GM12865 (cell line): ENCODE results near the gene FOXL2NB.

Experiments used
- DNase-seq: peaks from one replicate; pipeline ENCODE4 v3.0.0; 2010; ENCODE audit warnings: low read depth
- H3K4me3 ChIP-seq: 2 replicates; pipeline ENCODE4 v1.5.1; 2011; ENCODE audit warnings: mild to moderate bottlenecking, low read depth, low read length, control low read depth
- TF ChIP-seq, protein P1 (sequence below): IDR thresholded peaks from 2 replicates; pipeline ENCODE4 v1.5.1; 2011; ENCODE audit warnings: low read length, control low read depth, low read depth, inconsistent platforms; ENCODE audit not compliant: insufficient read depth; ENCODE audit errors: missing control alignments

FOXL2NB gene

DNA sequence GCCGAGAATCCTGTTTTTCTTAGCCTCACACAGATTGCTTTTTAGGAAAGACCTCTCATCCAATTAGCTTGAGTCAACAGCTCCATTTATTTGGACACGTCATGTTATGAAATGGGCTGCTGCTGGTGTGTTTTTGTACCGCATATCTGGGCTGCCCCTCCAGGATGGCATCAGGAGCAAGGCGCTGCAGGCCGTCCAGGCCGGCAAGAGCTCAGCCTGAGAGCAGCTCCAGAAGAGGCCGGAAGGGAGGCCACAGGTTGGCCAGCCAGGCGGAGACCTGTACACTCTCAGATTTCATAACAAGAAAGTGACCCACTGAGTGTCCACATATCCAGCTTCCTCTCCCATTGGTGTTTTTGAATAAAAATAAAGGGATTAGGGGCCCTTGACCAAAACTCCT, 28.3 kb downstream of the FOXL2NB start:
- TF ChIP-seq, protein P1, sequence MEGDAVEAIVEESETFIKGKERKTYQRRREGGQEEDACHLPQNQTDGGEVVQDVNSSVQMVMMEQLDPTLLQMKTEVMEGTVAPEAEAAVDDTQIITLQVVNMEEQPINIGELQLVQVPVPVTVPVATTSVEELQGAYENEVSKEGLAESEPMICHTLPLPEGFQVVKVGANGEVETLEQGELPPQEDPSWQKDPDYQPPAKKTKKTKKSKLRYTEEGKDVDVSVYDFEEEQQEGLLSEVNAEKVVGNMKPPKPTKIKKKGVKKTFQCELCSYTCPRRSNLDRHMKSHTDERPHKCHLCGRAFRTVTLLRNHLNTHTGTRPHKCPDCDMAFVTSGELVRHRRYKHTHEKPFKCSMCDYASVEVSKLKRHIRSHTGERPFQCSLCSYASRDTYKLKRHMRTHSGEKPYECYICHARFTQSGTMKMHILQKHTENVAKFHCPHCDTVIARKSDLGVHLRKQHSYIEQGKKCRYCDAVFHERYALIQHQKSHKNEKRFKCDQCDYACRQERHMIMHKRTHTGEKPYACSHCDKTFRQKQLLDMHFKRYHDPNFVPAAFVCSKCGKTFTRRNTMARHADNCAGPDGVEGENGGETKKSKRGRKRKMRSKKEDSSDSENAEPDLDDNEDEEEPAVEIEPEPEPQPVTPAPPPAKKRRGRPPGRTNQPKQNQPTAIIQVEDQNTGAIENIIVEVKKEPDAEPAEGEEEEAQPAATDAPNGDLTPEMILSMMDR = no peak
- no peak overlapping the region for H3K4me3 ChIP-seq
- DNase-seq = no peak

DNA sequence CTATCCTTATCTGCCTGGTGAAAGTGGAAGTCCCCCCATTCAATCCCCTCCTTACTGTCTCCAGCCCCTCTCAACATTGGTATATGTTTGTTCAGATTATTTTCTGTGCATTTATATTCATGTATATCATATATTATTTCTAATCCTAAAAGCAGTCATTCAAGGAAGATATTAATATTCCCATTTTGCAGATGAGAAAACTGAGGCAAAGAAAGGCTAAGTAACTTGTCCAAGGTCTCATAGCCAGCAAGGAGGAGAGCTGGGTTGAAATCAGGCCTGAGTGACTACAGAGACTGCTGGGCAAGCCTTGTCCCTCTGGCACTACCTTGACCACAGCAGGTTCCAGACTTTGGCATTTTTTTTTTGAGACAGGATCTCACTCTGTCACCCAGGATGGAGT, 29.0 kb downstream of the FOXL2NB start:
- no peak for DNase-seq
- no peak overlapping the region for H3K4me3 ChIP-seq
- TF ChIP-seq, protein P1 = no peak

DNA sequence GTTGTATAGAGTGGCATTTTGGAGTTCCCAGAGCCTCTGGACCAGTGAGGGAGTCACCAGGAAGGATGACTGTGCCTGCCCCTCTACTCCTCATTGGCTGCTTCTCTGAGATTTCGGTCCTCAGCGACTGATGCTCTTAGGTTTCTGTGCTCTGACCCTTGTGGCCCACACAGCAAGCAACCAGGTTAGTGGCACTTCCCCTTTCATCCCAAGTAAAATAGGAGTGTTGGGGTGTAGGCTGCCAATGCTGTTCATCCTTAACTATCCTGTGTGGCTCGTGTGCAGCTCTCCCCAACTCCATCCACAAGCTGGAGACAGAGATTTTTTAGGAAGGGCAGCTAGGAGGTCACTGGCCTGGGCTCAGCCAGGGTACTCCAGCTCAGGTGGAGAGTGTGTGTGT, 37.8 kb downstream of the FOXL2NB start:
- no peak for DNase-seq
- no peak overlapping the region for H3K4me3 ChIP-seq
- TF ChIP-seq, protein P1 = no peak

DNA sequence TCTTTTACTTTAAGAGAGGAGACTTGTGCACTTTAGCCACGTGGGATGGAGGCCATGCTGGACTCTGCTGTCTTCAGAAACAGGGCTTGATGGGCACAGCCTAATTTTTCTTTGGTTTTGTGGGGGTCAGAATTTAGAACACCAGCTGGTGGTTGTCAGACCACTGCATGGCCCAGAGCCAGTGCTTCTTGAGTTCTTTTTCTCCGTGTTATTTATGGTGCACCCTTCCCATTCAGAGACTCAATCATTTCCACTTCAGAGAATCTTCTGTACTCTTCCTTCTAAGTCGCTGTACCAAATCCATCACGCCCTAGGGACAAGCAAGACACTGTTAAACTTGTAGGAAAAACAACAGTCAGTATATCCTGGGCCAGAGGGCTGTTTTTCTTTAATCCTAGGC, 38.9 kb downstream of the FOXL2NB start:
- no peak for DNase-seq
- TF ChIP-seq, protein P1 = no peak
- no peak overlapping the region for H3K4me3 ChIP-seq

DNA sequence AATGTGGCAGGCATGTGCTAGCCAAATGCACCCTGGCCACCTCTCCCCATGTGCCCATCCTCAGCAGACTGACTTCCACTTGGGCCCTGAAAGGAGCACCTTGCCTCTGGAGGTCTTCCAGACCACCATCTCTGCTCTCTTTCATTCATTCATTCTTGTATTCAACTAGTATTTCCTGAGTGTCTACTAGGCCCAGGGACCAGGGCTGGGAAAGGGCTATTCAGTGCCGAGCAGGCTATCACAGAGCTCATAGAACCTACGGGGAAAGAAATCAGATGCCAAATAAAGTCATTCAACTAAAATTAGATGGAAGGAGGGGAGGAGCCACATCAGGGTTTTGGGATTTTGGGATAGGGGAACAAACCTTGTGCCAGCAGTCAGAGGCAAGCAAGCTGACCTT, 40.2 kb downstream of the FOXL2NB start:
- H3K4me3 ChIP-seq = no peak overlapping the region
- DNase-seq = no peak

DNA sequence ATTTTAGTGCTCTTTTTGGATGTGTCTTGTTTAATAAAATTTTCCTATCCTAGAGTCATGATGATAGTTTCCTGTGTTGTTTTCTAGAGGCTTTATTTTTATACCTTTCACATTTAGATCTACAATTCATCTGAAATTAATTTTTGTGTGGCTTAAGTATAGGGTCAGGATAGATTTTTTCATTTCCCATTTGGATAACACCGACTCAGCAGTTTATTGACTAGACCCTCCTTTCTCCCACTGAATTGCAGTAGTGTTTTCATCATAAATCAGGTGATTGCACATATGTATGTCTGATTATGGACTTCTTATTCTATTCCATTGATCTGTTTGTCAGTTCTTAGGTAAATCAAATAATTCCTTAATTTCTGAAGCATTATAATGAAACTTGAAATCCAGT, 48.7 kb downstream of the FOXL2NB start:
- TF ChIP-seq, protein P1 = no peak
- H3K4me3 ChIP-seq = no peak overlapping the region
- DNase-seq = no peak

More for the DNA sequence above, 40.2 kb downstream of the FOXL2NB start:
- TF ChIP-seq, protein P1 = no peak
